ENCODE results near the gene PLA2G4B.

GRCh38 chr15:41881550-41881919 lies 42.9 kb downstream of the PLA2G4B start:
- TF ChIP-seq POLR2A (IDR thresholded peaks at IDR 0.05) (no peak), CTCF (IDR thresholded peaks at IDR 0.05) (no peak), EP300 (IDR thresholded peaks at IDR 0.05) (no peak)

Measured in tibial nerve (tissue), 4 donors.